ENCODE measurements around the gene SIGLEC5. TPM values are rescaled to one million over a fixed set of nuclear protein-coding genes. Genes with fewer than 3 reads are reported as not detected.
A peak's percentile ranks its signal among the peaks of the same experiment; 100 is the strongest.

SIGLEC5 gene
- total RNA-seq, 1 donor from 2014 or later = not detected

DNA sequence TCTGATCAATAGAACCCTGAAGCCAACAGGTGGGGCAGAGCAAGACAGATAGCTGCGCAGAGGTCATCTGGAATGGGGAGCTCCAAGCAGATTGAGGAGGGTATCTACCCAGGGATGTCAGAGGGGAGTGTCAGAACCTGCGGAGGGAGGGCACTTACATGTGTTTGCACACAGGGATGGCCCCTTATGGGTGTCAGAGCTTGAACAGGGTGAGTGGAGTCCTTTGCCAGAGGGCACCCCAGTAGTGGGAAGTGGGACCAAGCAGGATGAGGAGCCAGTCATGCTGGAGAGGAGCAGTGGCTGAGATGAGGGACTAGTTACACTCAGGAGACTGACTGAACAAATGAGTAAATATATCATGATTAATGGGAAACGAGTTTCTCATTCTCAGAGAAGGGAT, 33.4 kb upstream of the SIGLEC5 start:
- Histone ChIP-seq H3K9me3 (ENCODE audit: insufficient read depth, low read depth, low read length) (no peaks in the 10 kb centered on the region), H2AFZ (ENCODE audit: low read depth, low read length) (no peak overlapping the region), H3K4me1 (ENCODE audit: insufficient read depth, low read length) (no peaks in the 10 kb centered on the region), H3K36me3 (ENCODE audit: insufficient read depth, low read length) (no peaks in the 10 kb centered on the region), H3K4me2 (ENCODE audit: low read length) (no peak overlapping the region), H3K4me3 (ENCODE audit: insufficient read depth, low read depth, low read length) (no peak overlapping the region), H3K27me3 (ENCODE audit: insufficient read depth, low read length) (no peaks in the 10 kb centered on the region), H4K20me1 (ENCODE audit: insufficient read depth, low read length) (no peaks in the 10 kb centered on the region), H3K27ac (ENCODE audit: low read depth, low read length) (no peak overlapping the region), H3K9ac (ENCODE audit: low read length) (no peak overlapping the region), H3K79me2 (ENCODE audit: insufficient read depth, low read length) (no peaks in the 10 kb centered on the region)
- TF ChIP-seq, protein P1, sequence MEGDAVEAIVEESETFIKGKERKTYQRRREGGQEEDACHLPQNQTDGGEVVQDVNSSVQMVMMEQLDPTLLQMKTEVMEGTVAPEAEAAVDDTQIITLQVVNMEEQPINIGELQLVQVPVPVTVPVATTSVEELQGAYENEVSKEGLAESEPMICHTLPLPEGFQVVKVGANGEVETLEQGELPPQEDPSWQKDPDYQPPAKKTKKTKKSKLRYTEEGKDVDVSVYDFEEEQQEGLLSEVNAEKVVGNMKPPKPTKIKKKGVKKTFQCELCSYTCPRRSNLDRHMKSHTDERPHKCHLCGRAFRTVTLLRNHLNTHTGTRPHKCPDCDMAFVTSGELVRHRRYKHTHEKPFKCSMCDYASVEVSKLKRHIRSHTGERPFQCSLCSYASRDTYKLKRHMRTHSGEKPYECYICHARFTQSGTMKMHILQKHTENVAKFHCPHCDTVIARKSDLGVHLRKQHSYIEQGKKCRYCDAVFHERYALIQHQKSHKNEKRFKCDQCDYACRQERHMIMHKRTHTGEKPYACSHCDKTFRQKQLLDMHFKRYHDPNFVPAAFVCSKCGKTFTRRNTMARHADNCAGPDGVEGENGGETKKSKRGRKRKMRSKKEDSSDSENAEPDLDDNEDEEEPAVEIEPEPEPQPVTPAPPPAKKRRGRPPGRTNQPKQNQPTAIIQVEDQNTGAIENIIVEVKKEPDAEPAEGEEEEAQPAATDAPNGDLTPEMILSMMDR (IDR thresholded peaks at IDR 0.05; ENCODE audit: insufficient read depth, low read depth, low read length) = no peak
- TF ChIP-seq EZH2 (IDR thresholded peaks at IDR 0.05; ENCODE audit: insufficient read depth, low read length) = no peak
- Mint-ChIP-seq H3K36me3 (ENCODE audit: low read depth, unreplicated experiment) (no peaks in the 10 kb centered on the region), H3K27ac (ENCODE audit: unreplicated experiment) (no peak overlapping the region), H3K4me3 (ENCODE audit: unreplicated experiment) (no peak overlapping the region), H3K9me3 (ENCODE audit: unreplicated experiment) (peaks cover 3% of the 10 kb centered on the region), H3K4me1 (ENCODE audit: low read depth, unreplicated experiment) (no peaks in the 10 kb centered on the region), H3K27me3 (ENCODE audit: low read depth, unreplicated experiment) (peaks cover 31% of the 10 kb centered on the region)
- FAIRE-seq (no peak), DNase-seq (ENCODE audit: low read depth) (no peak)

DNA sequence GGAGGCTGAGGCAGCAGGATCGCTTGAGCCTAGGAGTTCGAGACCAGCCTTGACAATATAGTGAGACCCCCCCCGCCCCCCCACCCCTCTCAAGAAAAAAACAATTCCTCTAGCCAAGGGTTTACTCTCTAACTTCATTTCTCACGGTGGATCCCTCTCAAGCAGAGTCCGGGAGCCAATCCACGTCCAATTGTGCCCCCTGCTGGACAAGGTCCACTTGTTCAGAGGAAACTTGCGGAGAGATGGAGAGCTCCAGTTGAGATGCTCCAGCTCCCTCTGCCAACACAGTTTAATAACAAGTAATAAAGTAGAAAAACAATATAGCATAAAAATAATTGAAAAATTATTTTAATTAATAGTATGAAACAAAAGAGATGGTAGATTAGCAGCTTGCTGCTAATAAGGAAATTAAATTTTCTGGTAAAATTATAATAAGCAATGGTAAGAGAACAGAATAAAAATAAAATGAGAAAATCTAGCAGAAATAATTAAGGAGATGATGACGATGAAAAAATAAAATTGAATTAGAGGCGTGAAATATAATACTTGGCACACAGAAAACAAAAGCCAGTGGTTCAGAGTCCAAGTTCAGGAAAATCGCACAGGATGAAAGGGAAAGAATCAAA, 30.9 kb upstream of the SIGLEC5 start:
- H3K27me3 Mint-ChIP-seq (ENCODE audit: low read depth, unreplicated experiment) = peaks cover 31% of the 10 kb centered on the region
- H3K4me3 Mint-ChIP-seq (ENCODE audit: unreplicated experiment) = no peak overlapping the region

DNA sequence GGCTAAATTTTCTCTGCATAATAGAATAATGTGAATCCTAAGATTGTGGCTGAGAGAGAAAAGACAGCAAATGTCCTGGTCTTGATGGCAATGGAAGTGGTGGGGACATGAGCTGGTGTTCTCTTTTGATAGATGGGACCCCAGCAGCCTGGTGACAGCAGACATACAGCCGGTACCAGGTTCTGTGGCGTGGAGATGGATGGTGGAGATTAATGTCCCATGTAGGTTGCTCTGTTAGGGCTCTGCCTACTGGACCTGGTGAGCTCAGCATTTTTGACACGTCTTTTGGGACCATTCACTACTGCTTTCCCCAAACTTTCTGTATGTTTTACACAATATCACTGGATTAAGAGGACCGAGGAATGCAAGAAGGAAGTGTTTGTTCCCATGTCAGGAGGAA, 24.6 kb upstream of the SIGLEC5 start:
- Histone ChIP-seq H2AFZ (ENCODE audit: low read depth, low read length) (no peak overlapping the region), H3K27me3 (ENCODE audit: insufficient read depth, low read length) (no peaks in the 10 kb centered on the region), H3K9me3 (ENCODE audit: insufficient read depth, low read depth, low read length) (no peaks in the 10 kb centered on the region), H3K27ac (ENCODE audit: low read depth, low read length) (no peak overlapping the region), H4K20me1 (ENCODE audit: insufficient read depth, low read length) (no peaks in the 10 kb centered on the region), H3K4me2 (ENCODE audit: low read length) (no peak overlapping the region), H3K36me3 (ENCODE audit: insufficient read depth, low read length) (no peaks in the 10 kb centered on the region), H3K79me2 (ENCODE audit: insufficient read depth, low read length) (no peaks in the 10 kb centered on the region), H3K9ac (ENCODE audit: low read length) (no peak overlapping the region), H3K4me3 (ENCODE audit: insufficient read depth, low read depth, low read length) (no peak overlapping the region), H3K4me1 (ENCODE audit: insufficient read depth, low read length) (no peaks in the 10 kb centered on the region)
- no peaks in the 10 kb centered on the region for H3K4me1 Mint-ChIP-seq (ENCODE audit: low read depth, unreplicated experiment)
- H3K36me3 Mint-ChIP-seq (ENCODE audit: low read depth, unreplicated experiment) = no peaks in the 10 kb centered on the region
- no peak overlapping the region for H3K4me3 Mint-ChIP-seq (ENCODE audit: unreplicated experiment)
- no peak overlapping the region for H3K27ac Mint-ChIP-seq (ENCODE audit: unreplicated experiment)
- peaks cover 3% of the 10 kb centered on the region for H3K9me3 Mint-ChIP-seq (ENCODE audit: unreplicated experiment)
- peaks cover 10% of the 10 kb centered on the region for H3K27me3 Mint-ChIP-seq (ENCODE audit: low read depth, unreplicated experiment)
- DNase-seq (ENCODE audit: low read depth) (no peak), FAIRE-seq (no peak)
- TF ChIP-seq, protein P1 (IDR thresholded peaks at IDR 0.05; ENCODE audit: insufficient read depth, low read depth, low read length) = no peak
- TF ChIP-seq EZH2 (IDR thresholded peaks at IDR 0.05; ENCODE audit: insufficient read depth, low read length) = no peak

More for the DNA sequence above, 30.9 kb upstream of the SIGLEC5 start:
- Mint-ChIP-seq H3K9me3 (ENCODE audit: unreplicated experiment) (peaks cover 3% of the 10 kb centered on the region), H3K4me1 (ENCODE audit: low read depth, unreplicated experiment) (no peaks in the 10 kb centered on the region), H3K27ac (ENCODE audit: unreplicated experiment) (no peak overlapping the region), H3K36me3 (ENCODE audit: low read depth, unreplicated experiment) (no peaks in the 10 kb centered on the region)
- H3K36me3 ChIP-seq (ENCODE audit: insufficient read depth, low read length) = no peaks in the 10 kb centered on the region
- no peak overlapping the region for H3K27ac ChIP-seq (ENCODE audit: low read depth, low read length)
- no peaks in the 10 kb centered on the region for H4K20me1 ChIP-seq (ENCODE audit: insufficient read depth, low read length)
- DNase-seq (ENCODE audit: low read depth) (peak; percentile 40), FAIRE-seq (no peak)
- TF ChIP-seq, protein P1 (IDR thresholded peaks at IDR 0.05; ENCODE audit: insufficient read depth, low read depth, low read length) = peak; percentile 53
- TF ChIP-seq EZH2 (IDR thresholded peaks at IDR 0.05; ENCODE audit: insufficient read depth, low read length) = no peak
- no peak overlapping the region for H2AFZ ChIP-seq (ENCODE audit: low read depth, low read length)
- H3K27me3 ChIP-seq (ENCODE audit: insufficient read depth, low read length) = no peaks in the 10 kb centered on the region
- no peak overlapping the region for H3K4me2 ChIP-seq (ENCODE audit: low read length)
- no peak overlapping the region for H3K4me3 ChIP-seq (ENCODE audit: insufficient read depth, low read depth, low read length)
- no peak overlapping the region for H3K9ac ChIP-seq (ENCODE audit: low read length)
- no peaks in the 10 kb centered on the region for H3K4me1 ChIP-seq (ENCODE audit: insufficient read depth, low read length)
- no peaks in the 10 kb centered on the region for H3K79me2 ChIP-seq (ENCODE audit: insufficient read depth, low read length)
- H3K9me3 ChIP-seq (ENCODE audit: insufficient read depth, low read depth, low read length) = no peaks in the 10 kb centered on the region
